H1 (cell line): ENCODE data around the gene DUXB. TPM values are rescaled to one million over a fixed set of nuclear protein-coding genes. Genes with fewer than 3 reads are reported as not detected.

Experiments used
- JUN ChIP-seq: IDR thresholded peaks from 2 replicates; pipeline ENCODE4 v1.6.1; 2011; ENCODE audit warnings: low read depth, mild to moderate bottlenecking, improper control_type of control experiment, low read length
- POU5F1 ChIP-seq: IDR thresholded peaks from 2 replicates; pipeline ENCODE4 v1.6.1; 2011; ENCODE audit warnings: low read depth, mild to moderate bottlenecking, low read length, moderate library complexity
- SIX5 ChIP-seq: IDR thresholded peaks from 2 replicates; pipeline ENCODE4 v1.6.1; 2011; ENCODE audit warnings: mild to moderate bottlenecking, low read depth, low read length
- SUZ12 ChIP-seq: fragments of 200-600 bp; sonication (generic); IDR thresholded peaks from 2 replicates; pipeline ENCODE4 v1.6.1; 2012; ENCODE audit warnings: mild to moderate bottlenecking, inconsistent platforms, low read length, moderate library complexity, mixed read lengths
- TAF1 ChIP-seq: IDR thresholded peaks from 2 replicates; pipeline ENCODE4 v1.6.1; 2011; ENCODE audit warnings: mild to moderate bottlenecking, low read depth, low read length
- polyA plus RNA-seq, 7 experiments: library from polyadenylated mRNA; depleted of rRNA in 3 of 7; stranded (reverse) in 5 of 7; unstranded in 2 of 7; fragments of >200 nt in 5 of 7; fragments of 200-250 nt in 2 of 7; gene quantifications; 1 replicate in 5 of 7; 2 replicates in 1 of 7; 4 replicates in 1 of 7; pipeline versions ENCODE4 v1.2.1 to v1.2.3, GENCODE V29; 2011 to 2013; ENCODE audit warnings: missing spikeins in 2 of 7, mixed read lengths in 2 of 7
- total RNA-seq: library from RNA; stranded (reverse); fragmentation: NEBNext Ultra II Directional; extraction: Animal tissue kit (Norgen Biotek cat#: 25700); gene quantifications from 2 replicates; pipeline ENCODE4 v1.2.1, GENCODE V29; 2021
- TF ChIP-seq, protein P1 (sequence below): IDR thresholded peaks from 2 replicates; pipeline ENCODE4 v1.6.1; 2011; ENCODE audit warnings: low read depth, mild to moderate bottlenecking, low read length; ENCODE audit not compliant: insufficient read depth

Gene DUXB
- total and polyA plus RNA-seq, 2 of the 8 experiments (the other 6 are each of a cell fraction or from before 2014, with no cell fraction given): not detected

- TF ChIP-seq JUN: no peak
- no peak for TF ChIP-seq SIX5
- TF ChIP-seq POU5F1: no peak
- TF ChIP-seq TAF1: no peak
- TF ChIP-seq, protein P1, sequence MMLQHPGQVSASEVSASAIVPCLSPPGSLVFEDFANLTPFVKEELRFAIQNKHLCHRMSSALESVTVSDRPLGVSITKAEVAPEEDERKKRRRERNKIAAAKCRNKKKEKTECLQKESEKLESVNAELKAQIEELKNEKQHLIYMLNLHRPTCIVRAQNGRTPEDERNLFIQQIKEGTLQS: no peak
- TF ChIP-seq SUZ12: no peak
Measured at GRCh38 chr16:75658175-75658574, 43.1 kb downstream of the DUXB start (continued).
